Keratinocyte (primary cell): ENCODE measurements around the gene MIOX.

Source experiments
- CTCF ChIP-seq, 3 experiments: IDR thresholded peaks in 1 of 3; conservative IDR thresholded peaks in 1 of 3; optimal IDR thresholded peaks in 1 of 3; 2 replicates in 2 of 3; 3 replicates in 1 of 3; pipeline versions ENCODE3 to v1.5.1; 2011; ENCODE audit warnings: low read length in 3 of 3, mild to moderate bottlenecking in 3 of 3, moderate library complexity in 2 of 3, control low read depth in 1 of 3, inconsistent platforms in 1 of 3; ENCODE audit not compliant: insufficient read depth in 2 of 3; ENCODE audit errors: extremely low read depth in 1 of 3
- EZH2 ChIP-seq: IDR thresholded peaks from one replicate; pipeline ENCODE4 v1.6.1; 2012; ENCODE audit warnings: inconsistent platforms, mild to moderate bottlenecking, low read length, moderate library complexity

- TF ChIP-seq CTCF (optimal IDR thresholded peaks at IDR 0.05 in 1 of 3, IDR thresholded peaks at IDR 0.05 in 1 of 3, conservative IDR thresholded peaks at IDR 0.05 in 1 of 3; ENCODE audit: extremely low read depth in 1 of 3, insufficient read depth in 2 of 3, low read length in 3 of 3) (no peak), EZH2 (no peak)
These were observed 5.1 kb upstream of the MIOX start, which contains the start of gene ADM2 for GRCh38 chr22:50481440-50482106.
